SH-SY5Y (cell line): ENCODE data around the gene C1QTNF8.

ENCODE experiments used
- GATA2 ChIP-seq: IDR thresholded peaks from 2 replicates; pipeline ENCODE4 v1.6.1; 2011; ENCODE audit warnings: mild to moderate bottlenecking, low read depth, low read length
- GATA3 ChIP-seq: IDR thresholded peaks from 2 replicates; pipeline ENCODE4 v1.6.1; 2011; ENCODE audit warnings: low read depth, mild to moderate bottlenecking, low read length, moderate library complexity

GRCh38 chr16:1059310-1059709, 36.7 kb downstream of the C1QTNF8 start:
- TF ChIP-seq GATA3 (no peak), GATA2 (no peak)
